GM12878 (cell line): ENCODE results near the gene C1orf35. TPM values are rescaled to one million over a fixed set of nuclear protein-coding genes. Genes with fewer than 3 reads are reported as not detected.

Experiments used
- ATAC-seq: fragments of 200-7000 bp; cut with Tn5 transposase; 3 replicates; pipeline ENCODE4 v1.9.1; 2020; ENCODE audit warnings: mild to moderate bottlenecking, moderate library complexity
- BruUV-seq: library from RNA; stranded (reverse); fragments of 400-500 nt; replicated peaks from 2 replicates; lab custom pipeline; 2021; lab: Mats Ljungman, UMichigan
- CTCF ChIA-PET: fragments of 300-600 bp; sonication (Branson Sonifier 250); formaldehyde crosslinking; extraction: SDS; loops from one replicate; lab custom pipeline; 2021; ENCODE audit warnings: inconsistent platforms; lab: Yijun Ruan, JAX
- POLR2A ChIA-PET: fragments of 350-600 bp; formaldehyde crosslinking; extraction: SDS; loops from one replicate; lab custom pipeline; 2021; ENCODE audit warnings: inconsistent platforms; lab: Charles Lee
- RAD21 ChIA-PET: fragments of 300-600 bp; sonication (Branson Sonifier 250); formaldehyde crosslinking; loops from one replicate; lab custom pipeline; 2023; ENCODE audit warnings: antibody characterized with exemption; ENCODE audit not compliant: unreplicated experiment; lab: Charles Lee
- SMC1A ChIA-PET: fragments of 300-600 bp; sonication (Branson Sonifier 250); formaldehyde crosslinking; loops from one replicate; lab custom pipeline; 2023; ENCODE audit not compliant: unreplicated experiment, uncharacterized antibody; lab: Charles Lee
- DNase-seq: peaks from one replicate; pipeline ENCODE4 v3.0.0-alpha.2; 2011; ENCODE audit warnings: low read depth, low spot score
- FAIRE-seq: peaks from 3 replicates; lab custom pipeline; 2011; peaks lifted over from hg19 to GRCh38; lab: Jason Lieb, UNC
- H2AFZ ChIP-seq: 2 replicates; pipeline ENCODE4 v1.6.0; 2011; ENCODE audit warnings: low read depth, low read length, control low read depth; ENCODE audit not compliant: control insufficient read depth
- H3K27ac ChIP-seq: 2 replicates; pipeline ENCODE4 v1.5.1; 2011; ENCODE audit warnings: control low read depth; ENCODE audit not compliant: control insufficient read depth, insufficient read depth
- H3K27me3 ChIP-seq, 2 experiments: replicated peaks in 1 of 2; 2 replicates each; pipeline versions ENCODE4 v1.6.0 to v1.6.1; 2011; ENCODE audit warnings: low read length in 1 of 2; ENCODE audit not compliant: control insufficient read depth in 2 of 2, insufficient read depth in 2 of 2
- H3K36me3 ChIP-seq, 2 experiments: 2 replicates each; pipeline ENCODE4 v1.5.1; 2011; ENCODE audit warnings: low read length in 1 of 2; ENCODE audit not compliant: control insufficient read depth in 2 of 2, insufficient read depth in 2 of 2
- H3K4me1 ChIP-seq: 2 replicates; pipeline ENCODE4 v1.6.1; 2011; ENCODE audit warnings: mild to moderate bottlenecking, low read length, moderate library complexity, mixed read lengths; ENCODE audit not compliant: control insufficient read depth, insufficient read depth
- H3K4me2 ChIP-seq: 2 replicates; pipeline ENCODE4 v1.6.0; 2011; ENCODE audit warnings: control low read depth; ENCODE audit not compliant: control insufficient read depth, insufficient read depth
- H3K4me3 ChIP-seq: fragments of 200-600 bp; sonication (generic); 2 replicates; pipeline ENCODE4 v1.5.1; 2016
- H3K79me2 ChIP-seq: 2 replicates; pipeline ENCODE4 v1.6.0; 2011; ENCODE audit warnings: low read length; ENCODE audit not compliant: control insufficient read depth, insufficient read depth
- H3K9ac ChIP-seq: 2 replicates; pipeline ENCODE4 v1.8.0; 2011; ENCODE audit warnings: low read length, control low read depth, mixed read lengths; ENCODE audit not compliant: control insufficient read depth, insufficient read depth
- H3K9me3 ChIP-seq: replicated peaks from 3 replicates; pipeline ENCODE4 v1.5.1; 2011; ENCODE audit warnings: mild to moderate bottlenecking, low read length; ENCODE audit not compliant: control insufficient read depth, insufficient read depth
- H4K20me1 ChIP-seq: 2 replicates; pipeline ENCODE4 v1.6.0; 2011; ENCODE audit not compliant: control insufficient read depth, insufficient read depth
- CBFB ChIP-seq: IDR thresholded peaks from 2 replicates; pipeline ENCODE4 v1.6.1; 2016; ENCODE audit warnings: antibody characterized with exemption, low read depth
- CREM ChIP-seq: IDR thresholded peaks from 2 replicates; pipeline ENCODE4 v1.6.1; 2014; ENCODE audit warnings: antibody characterized with exemption, low read depth
- EED ChIP-seq: sonication (generic); IDR thresholded peaks from 2 replicates; pipeline ENCODE4 v1.6.1; 2016; ENCODE audit warnings: antibody characterized with exemption, low read depth
- EP300 ChIP-seq, 2 experiments: fragments of 150-350 bp in 1 of 2; IDR thresholded peaks; 2 replicates each; pipeline ENCODE4 v1.6.1; 2011 to 2012; ENCODE audit warnings: low read depth in 2 of 2, low read length in 2 of 2, borderline replicate concordance in 1 of 2, improper control_type of control experiment in 1 of 2, inconsistent platforms in 1 of 2; ENCODE audit not compliant: control insufficient read depth in 1 of 2
- ETV6 ChIP-seq, 2 experiments: fragments of 450-650 bp in 1 of 2; IDR thresholded peaks in 1 of 2; conservative IDR thresholded peaks in 1 of 2; 2 replicates each; pipeline ENCODE4 v1.6.1; 2014; ENCODE audit warnings: antibody characterized with exemption in 1 of 2, borderline replicate concordance in 1 of 2, low read depth in 1 of 2, mild to moderate bottlenecking in 1 of 2, moderate library complexity in 1 of 2
- GABPA ChIP-seq: IDR thresholded peaks from 2 replicates; pipeline ENCODE4 v1.6.1; 2014; ENCODE audit warnings: antibody characterized with exemption, low read depth, mild to moderate bottlenecking, inconsistent platforms
- POLR2A ChIP-seq: IDR thresholded peaks from 2 replicates; pipeline ENCODE4 v1.6.1; 2011; ENCODE audit warnings: low read depth, mild to moderate bottlenecking, low read length
- SMAD5 ChIP-seq: IDR thresholded peaks from 2 replicates; pipeline ENCODE4 v1.6.1; 2016; ENCODE audit warnings: antibody characterized with exemption, low read depth
- SMARCA5 ChIP-seq: fragments of 450-650 bp; IDR thresholded peaks from 2 replicates; pipeline ENCODE4 v1.6.1; 2017; ENCODE audit warnings: mild to moderate bottlenecking
- WGBS: methylation state at CpG from one replicate; pipeline ENCODE4 v1.1.6; 2016; ENCODE audit warnings: low lambda C conversion rate; ENCODE audit not compliant: insufficient replicate concordance, insufficient coverage; ENCODE audit errors: missing lambda C conversion rate; 5-methylcytosine and 5-hydroxymethylcytosine counted together
- in situ Hi-C: fragments of 300-500 bp; cut with MboI; formaldehyde crosslinking; loops from 9 replicates; pipeline ENCODE4 v1.14.3; 2018; ENCODE audit warnings: mixed read lengths
- intact Hi-C: fragments of 100-400 bp; cut with micrococcal nuclease; formaldehyde crosslinking; loops from one replicate; pipeline ENCODE4 v1.14.2; 2022; ENCODE audit not compliant: unreplicated experiment
- polyA plus RNA-seq, 11 experiments: library from polyadenylated mRNA; depleted of rRNA in 4 of 11; unstranded in 6 of 11; stranded (reverse) in 5 of 11; fragments of >200 nt; fragmentation: Nextera tagmentation in 4 of 11; fragmentation: Illumina TruSeq in 1 of 11; extraction: Ambion mirVana in 4 of 11; extraction: Trizol in 1 of 11; gene quantifications; 1 replicate in 1 of 11; 2 replicates in 10 of 11; pipeline versions ENCODE4 v1.2.1 to v1.2.3, GENCODE V29; 2011 to 2016; ENCODE audit warnings: inconsistent platforms in 2 of 11, missing spikeins in 2 of 11, low read depth in 1 of 11
- total RNA-seq, 4 experiments: library from RNA; depleted of rRNA in 3 of 4; stranded (reverse); fragments of >200 nt in 3 of 4; fragmentation: Illumina TruSeq in 1 of 4; extraction: Trizol in 1 of 4; gene quantifications; 2 replicates each; pipeline versions ENCODE4 v1.2.1 to v1.2.3, GENCODE V29; 2013 to 2021
- TF ChIP-seq, protein P1 (sequence below): fragments of 450-650 bp; IDR thresholded peaks from 2 replicates; pipeline ENCODE4 v1.6.1; 2016; ENCODE audit warnings: mild to moderate bottlenecking

C1orf35 gene
- total and polyA plus RNA-seq, 10 of the 15 experiments (the other 5 are each of a cell fraction or from before 2014, with no cell fraction given), result 2.5 to 27.0 (median 10.6) TPM

GRCh38 chr1:228070851-228071250 is 32.3 kb downstream of the C1orf35 start:
- BruUV-seq, result no TSS peak
- SMC1A ChIA-PET, result no interaction called here
- WGBS, result 75% methylated on average over 3 of the region's 3 CpGs

GRCh38 chr1:228070173-228070572 is 33.0 kb downstream of the C1orf35 start:
- TF ChIP-seq CBFB (no peak), SMAD5 (no peak), POLR2A (no peak)
- TF ChIP-seq, protein P1, sequence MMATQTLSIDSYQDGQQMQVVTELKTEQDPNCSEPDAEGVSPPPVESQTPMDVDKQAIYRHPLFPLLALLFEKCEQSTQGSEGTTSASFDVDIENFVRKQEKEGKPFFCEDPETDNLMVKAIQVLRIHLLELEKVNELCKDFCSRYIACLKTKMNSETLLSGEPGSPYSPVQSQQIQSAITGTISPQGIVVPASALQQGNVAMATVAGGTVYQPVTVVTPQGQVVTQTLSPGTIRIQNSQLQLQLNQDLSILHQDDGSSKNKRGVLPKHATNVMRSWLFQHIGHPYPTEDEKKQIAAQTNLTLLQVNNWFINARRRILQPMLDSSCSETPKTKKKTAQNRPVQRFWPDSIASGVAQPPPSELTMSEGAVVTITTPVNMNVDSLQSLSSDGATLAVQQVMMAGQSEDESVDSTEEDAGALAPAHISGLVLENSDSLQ, result no peak
- H3K79me2 ChIP-seq, result no peaks in the 10 kb centered on the region
- ChIA-PET CTCF (no interaction called here), RAD21 (no interaction called here), POLR2A (no interaction called here), SMC1A (no interaction called here)
- H3K4me2 ChIP-seq, result no peak overlapping the region
- FAIRE-seq, result no peak
- no peak overlapping the region for H3K27ac ChIP-seq
- H3K9ac ChIP-seq, result no peak overlapping the region
- no peaks in the 10 kb centered on the region for H3K27me3 ChIP-seq
- no peaks in the 10 kb centered on the region for H3K36me3 ChIP-seq
- H3K9me3 ChIP-seq, result no peaks in the 10 kb centered on the region
- no peaks in the 10 kb centered on the region for H3K4me1 ChIP-seq
- H4K20me1 ChIP-seq, result no peaks in the 10 kb centered on the region
- ATAC-seq, result no peak
- H2AFZ ChIP-seq, result no peak overlapping the region
- WGBS, result 83% methylated on average over 1 of the region's 2 CpGs
- in situ Hi-C loops, result no loop called here
- DNase-seq, result no peak
- BruUV-seq, result no TSS peak
- H3K4me3 ChIP-seq, result no peak overlapping the region
- intact Hi-C loops, result loop anchor here (5.0 to 10.0 kb wide), 2 partner anchors 68 to 305 kb away; no protein-coding TSS in a partner anchor

More at GRCh38 chr1:228070851-228071250, 32.3 kb downstream of the C1orf35 start:
- H3K79me2 ChIP-seq, result no peaks in the 10 kb centered on the region
- H3K4me3 ChIP-seq, result no peak overlapping the region
- FAIRE-seq (no peak), ATAC-seq (no peak), DNase-seq (no peak)
- intact Hi-C loops, result loop anchor here (5.0 to 10.0 kb wide), 2 partner anchors 69 to 306 kb away; no protein-coding TSS in a partner anchor
- H3K27ac ChIP-seq, result no peak overlapping the region
- TF ChIP-seq EP300 (IDR thresholded peaks at IDR 0.05; ENCODE audit: borderline replicate concordance in 1 of 2, control insufficient read depth in 1 of 2, low read depth in 2 of 2, low read length in 2 of 2), result no peak
- no peak for TF ChIP-seq EED
- TF ChIP-seq GABPA, result no peak
- no peak for TF ChIP-seq CREM
- TF ChIP-seq SMARCA5, result no peak
- TF ChIP-seq ETV6 (conservative IDR thresholded peaks at IDR 0.05 in 1 of 2, IDR thresholded peaks at IDR 0.05 in 1 of 2; ENCODE audit: borderline replicate concordance in 1 of 2, low read depth in 1 of 2), result no peak
- no peaks in the 10 kb centered on the region for H3K27me3 ChIP-seq
- H3K4me2 ChIP-seq, result no peak overlapping the region
- CTCF ChIA-PET, result no interaction called here
- no peaks in the 10 kb centered on the region for H3K9me3 ChIP-seq
- H4K20me1 ChIP-seq, result no peaks in the 10 kb centered on the region
- H2AFZ ChIP-seq, result no peak overlapping the region
- no peaks in the 10 kb centered on the region for H3K4me1 ChIP-seq
- in situ Hi-C loops, result no loop called here
- H3K36me3 ChIP-seq, result no peaks in the 10 kb centered on the region
- RAD21 ChIA-PET, result no interaction called here
- POLR2A ChIA-PET, result no interaction called here
- no peak overlapping the region for H3K9ac ChIP-seq
